Fibroblast of skin of left biceps (primary cell): ENCODE measurements around the gene GNAZ.
"Not testable (repeated sequence)": the region's sequence is repeated elsewhere in the genome, so short reads cannot be mapped to it uniquely, and the experiment has no call there.

ENCODE experiments used
- DNase-seq, 2 experiments: peaks; one replicate each; pipeline ENCODE4 v3.0.0-alpha.2; 2013; ENCODE audit warnings: low read depth in 2 of 2

GNAZ gene

DNA sequence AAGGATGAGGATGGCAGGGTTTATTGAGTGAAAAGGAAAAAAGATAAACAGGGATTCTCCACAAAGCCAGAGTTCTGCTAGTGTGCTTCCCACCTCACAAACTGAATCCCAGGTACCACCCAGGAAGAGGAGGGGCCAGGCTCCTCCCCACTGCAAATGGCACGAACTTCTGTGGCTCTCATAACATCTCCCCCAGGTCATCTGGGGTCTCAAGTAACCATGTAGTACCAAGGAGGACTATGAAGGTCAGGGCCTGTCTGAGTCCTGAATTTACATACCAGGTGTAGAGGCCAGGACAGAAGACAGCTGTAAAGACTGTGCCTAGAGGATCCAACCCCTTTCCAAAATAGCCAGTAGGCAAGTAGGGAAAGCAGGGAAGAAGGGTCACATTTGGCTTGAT lies 25.7 kb upstream of the GNAZ start:
- DNase-seq: no peak

DNA sequence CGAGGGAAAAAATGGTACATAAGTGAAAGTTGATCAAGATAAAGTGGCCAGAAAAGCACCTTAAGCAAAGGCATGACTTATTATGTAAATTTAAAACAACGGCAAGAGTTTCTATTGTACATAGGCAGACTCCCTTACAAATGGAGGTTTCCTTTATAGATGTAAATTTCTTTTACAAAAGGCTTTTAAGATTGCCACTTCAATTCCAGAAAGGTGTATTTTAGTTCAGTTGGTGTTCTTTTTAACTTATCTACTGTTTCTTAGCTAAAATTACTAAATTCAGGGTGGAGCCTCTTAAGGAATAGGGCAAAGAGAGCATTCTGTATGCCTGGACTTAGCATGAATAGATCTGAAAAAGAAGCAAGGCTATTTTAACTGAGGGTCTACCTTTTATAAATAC lies 24.9 kb upstream of the GNAZ start:
- no peak for DNase-seq

DNA sequence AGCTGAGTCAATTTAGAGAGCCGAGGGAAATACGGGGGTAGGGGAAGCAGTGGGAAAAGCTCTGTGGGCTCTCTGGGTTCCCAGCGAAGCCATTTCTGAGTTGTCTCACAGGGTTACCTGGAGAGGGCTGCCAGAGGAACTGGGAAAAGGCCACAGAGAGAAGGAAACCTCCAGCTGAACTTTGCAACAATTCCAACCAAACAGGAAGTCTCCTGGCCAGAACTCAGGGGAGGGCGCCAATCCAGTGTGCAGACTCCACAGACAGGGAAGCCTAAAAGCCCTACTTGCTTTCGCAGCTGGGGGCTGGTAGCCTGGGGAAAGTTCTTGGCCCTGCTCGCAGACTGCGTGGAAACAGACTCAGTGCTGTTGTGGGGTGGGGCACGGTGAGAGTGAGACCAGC lies 23.1 kb upstream of the GNAZ start:
- DNase-seq: no peak

GRCh38 chr22:23047742-23048141 lies 22.6 kb upstream of the GNAZ start:
- no peak for DNase-seq

GRCh38 chr22:23050546-23050945 lies 19.8 kb upstream of the GNAZ start:
- DNase-seq: not testable (repeated sequence)

GRCh38 chr22:23053051-23053707 lies 17.1 kb upstream of the GNAZ start:
- no peak for DNase-seq

DNA sequence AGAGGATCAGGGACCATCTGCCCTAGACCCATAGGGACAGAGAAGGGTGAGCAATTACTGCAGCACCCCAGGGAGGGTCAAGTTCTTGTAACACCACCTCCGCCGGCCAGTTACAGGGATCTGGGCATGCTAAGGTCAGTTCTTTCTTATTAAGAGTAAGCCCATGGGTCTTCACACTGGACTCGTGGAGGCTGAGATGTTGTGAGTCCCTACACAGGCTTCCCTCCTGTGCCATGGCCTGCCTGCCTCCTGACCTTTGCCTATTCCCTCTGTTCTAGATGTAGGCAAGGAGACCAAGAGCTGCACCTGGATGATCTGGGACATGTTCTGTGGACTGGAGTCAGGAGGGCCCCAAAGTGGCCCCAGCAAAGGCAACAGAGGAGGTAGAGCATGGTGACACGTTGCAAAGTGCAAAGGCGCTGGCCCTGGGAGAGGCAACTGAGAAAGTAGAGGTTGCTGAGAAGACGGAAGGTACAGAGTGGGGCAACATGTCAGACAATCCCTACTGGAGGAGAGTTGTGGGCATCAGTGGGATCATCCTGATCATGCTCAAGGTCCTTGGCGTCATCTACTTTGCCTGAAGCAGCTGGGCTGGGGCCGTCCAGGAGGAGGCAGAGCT lies 16.3 kb upstream of the GNAZ start:
- DNase-seq: no peak

GRCh38 chr22:23054531-23055257 lies 15.6 kb upstream of the GNAZ start:
- DNase-seq: no peak

DNA sequence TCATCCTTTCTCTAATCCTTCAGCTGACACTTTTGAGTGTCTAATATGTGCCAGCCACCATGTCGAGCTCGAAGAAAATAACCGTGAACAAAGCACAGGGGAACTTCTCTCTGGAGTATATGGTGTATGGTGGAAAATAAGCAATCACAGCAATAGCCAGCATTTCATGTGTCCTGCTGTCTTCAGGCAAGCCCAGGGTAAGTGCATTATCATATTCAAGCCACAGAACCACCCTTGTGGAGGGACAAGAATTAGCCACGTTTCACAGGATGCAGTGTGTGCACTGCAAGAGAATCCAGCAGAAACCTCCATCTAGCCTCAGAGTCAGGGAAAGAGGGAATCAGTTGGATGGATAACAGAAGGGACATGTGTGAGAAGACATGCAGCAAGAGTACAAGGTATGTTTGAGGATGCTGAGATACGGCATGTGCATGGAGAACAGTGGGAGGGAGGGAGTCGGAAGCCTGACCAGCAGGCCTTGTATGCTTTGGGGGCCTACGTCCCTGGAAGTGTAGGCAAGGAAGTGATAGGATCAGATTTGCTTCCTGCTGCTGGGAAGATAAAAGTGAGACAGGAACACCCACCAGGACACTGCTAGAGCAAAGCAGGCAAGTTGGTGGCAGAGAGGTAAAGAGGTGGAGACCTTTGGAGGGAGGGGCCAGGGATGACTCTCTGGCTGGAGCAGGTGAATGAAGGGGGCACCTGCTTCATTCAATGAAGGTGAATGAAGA lies 14.7 kb upstream of the GNAZ start:
- no peak for DNase-seq

GRCh38 chr22:23057331-23057730 lies 13.0 kb upstream of the GNAZ start:
- no peak for DNase-seq

DNA sequence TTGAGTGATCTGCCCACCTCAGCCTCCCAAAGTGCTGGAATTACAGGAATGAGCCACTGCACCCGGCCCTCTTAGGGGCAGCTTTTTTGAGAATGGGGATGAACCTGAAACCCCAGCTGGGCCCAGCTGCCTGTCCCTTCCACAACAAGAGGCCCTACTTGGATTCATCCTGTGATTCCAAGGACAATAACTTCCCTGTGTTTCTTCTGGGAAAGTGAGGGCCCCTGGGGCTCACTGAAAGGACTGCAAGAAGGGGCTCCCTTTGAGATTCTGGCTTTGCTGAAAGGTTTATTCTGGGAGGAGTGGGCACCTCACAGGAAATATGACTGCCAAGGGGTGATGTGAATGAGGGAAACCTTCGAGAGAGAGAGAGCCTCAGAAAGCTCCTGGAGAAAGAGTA lies 12.3 kb upstream of the GNAZ start:
- no peak for DNase-seq

DNA sequence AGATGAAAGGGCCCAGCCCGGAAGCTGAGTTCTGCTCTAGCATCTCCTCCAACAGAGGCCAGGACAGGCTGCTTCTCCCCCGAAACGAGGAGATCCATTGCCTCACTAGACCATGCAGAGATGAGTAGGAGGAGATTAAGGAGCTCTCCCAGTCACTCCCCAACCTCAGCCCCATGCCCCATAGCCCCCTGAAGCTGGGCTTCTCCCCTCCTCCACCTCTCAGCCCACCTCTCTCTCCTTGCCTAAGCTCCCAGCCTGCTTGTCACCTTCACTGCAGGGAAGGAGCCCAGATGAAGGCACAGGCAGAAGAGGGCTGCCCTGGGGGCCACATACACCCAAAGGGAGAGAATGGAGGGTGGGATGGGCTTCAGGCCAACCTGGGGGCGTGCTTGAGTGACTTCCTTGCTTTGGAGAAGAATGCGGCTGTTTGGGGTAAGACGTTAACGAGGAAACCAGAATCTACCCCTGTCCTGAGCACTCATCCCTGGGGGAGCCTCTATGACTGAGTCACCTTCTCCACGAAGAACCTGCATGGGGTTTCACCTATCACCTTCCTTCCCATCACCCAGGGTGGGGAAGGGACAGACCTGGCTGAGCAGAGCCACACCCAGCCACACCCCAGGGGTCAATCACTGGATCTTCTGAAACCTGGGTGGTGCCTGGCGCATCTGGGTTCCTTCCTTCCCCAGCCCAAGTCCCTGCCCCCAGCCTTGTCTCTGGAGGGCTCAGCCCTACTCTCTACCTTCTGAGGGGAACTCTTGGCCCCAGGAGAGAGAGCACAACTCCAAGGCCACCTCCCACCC lies 11.6 kb upstream of the GNAZ start:
- DNase-seq: no peak

- no peak for DNase-seq
These were observed 10.9 kb upstream of the GNAZ start for GRCh38 chr22:23059284-23059948.

DNA sequence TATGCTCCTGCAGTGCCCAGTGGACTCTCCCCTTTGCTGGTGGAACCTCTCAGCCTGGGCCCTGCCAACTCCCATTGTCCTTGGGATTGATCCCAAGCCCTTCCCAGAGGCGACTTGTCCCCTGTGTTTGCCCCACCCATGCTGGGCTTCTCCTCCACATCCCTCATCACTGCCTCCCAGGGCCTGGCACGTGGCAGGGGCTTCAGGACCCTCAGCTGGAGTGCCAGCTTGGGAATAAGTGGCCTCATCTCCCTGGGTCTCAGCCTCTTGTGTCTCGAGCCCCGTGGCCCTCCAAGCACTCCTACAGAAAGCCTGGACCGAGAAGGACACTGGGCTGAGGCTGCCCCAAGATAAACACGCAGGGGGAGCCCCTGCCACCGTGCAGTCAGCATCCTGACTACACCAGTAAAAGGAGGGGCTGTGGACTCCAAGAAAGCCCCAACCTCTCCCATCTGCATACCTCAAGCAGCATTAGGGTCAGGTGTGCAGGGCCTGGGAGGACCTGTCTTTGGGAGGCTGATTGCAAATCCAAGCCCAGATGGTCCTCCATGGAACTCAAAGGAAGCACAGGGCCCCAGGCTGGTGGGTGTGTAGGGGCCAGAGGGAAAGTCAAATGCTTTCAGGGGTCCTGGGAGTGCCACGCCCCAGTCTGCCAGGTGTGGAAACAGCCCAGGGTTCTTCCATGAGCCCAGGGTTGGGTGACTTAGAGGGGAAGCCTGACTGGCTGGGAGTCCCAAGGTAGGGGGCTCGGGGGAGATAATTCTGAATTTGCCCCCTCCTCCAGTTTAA lies 9.5 kb upstream of the GNAZ start:
- no peak for DNase-seq

GRCh38 chr22:23061471-23062280 lies 8.6 kb upstream of the GNAZ start:
- DNase-seq: no peak

DNA sequence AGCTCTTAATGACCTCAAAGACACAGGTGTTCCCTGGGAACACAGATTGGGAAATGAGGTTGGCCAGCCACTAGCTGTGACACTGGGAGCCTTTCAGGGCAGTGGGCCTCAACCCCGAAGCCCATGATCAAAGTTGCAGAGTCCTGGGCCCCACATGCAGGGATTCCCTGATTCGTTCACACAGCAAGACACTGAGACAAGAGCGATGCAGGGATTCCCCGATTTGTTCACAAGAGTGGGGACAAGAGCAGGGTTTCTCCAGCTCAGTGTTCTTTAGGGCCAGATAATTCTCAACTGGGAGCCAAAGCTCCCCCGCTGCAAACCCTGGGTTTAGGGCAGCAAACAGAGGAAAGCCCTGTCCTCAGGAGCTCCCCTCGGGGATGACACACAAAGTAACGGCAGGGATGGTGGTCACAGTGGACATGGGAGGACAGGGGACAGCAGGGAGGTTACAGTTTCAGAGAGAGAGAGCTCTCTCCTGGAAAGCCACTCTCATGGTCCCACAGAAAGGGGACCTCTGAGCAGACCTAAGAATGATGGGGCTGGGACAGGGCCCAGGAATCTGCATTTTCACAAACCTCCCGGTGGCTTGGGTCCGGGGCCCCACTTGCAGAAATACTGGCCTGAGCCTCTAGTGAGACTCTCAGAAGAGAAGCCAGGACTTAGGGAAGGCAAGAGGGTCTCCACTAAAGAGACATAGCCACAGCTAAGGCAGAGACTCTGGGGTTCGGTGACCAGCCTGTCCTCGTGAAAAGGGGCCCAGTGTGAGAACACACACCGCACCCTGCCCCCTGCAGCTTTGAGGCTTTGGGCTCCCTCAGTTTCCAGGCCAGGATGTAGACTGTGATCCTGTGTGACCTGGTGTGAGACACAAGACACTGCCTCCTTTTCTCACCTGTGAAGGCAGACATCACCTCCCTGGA lies 7.4 kb upstream of the GNAZ start:
- no peak for DNase-seq

DNA sequence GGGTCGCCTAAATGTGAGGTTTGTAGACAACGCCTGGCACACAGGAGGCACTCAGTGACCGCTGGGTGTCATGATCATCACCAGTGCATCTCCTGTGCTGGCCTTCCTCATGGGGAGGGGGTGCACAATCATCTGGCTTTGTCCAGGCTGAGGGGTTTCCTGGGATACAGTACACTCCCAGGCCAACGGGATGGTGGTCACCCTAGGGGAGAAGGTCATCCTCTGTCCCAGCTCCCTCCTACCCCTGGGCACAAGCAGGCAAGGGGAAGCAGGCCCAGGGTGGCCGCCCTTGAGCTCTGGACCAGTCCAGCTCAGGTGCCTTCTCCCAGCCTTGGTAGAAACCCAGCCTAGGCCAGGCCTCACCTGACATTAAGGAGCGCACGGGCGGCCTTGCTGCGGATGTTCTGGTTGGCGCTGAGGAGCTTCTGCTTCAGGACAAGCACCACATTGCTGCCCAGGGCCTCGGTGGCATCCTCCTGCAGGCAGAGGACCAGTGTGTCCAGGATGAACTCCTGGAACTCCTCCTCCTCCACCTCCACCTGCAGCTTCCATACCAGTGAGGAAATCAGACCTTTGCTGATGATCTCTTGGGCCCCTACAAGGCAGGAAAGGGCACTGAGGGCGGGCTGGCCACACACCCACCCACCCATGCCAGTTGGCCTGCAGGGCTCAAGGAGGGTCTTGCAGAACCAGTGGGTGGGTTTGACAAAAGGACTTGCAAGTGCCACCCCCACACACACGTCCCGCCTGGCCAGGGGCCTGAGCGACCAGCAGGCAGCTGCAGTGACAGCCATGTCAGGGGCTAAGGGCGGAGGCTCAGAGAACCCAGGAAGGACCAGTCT lies 6.6 kb upstream of the GNAZ start:
- no peak for DNase-seq
